Liver (tissue), 9 donors: Measurements from ENCODE around the gene CNGA3. TPM values are rescaled to one million over a fixed set of nuclear protein-coding genes. Genes with fewer than 3 reads are reported as not detected.

Experiments used
- DNase-seq: peaks from one replicate; pipeline ENCODE4 v3.0.0-alpha.2; 2017; ENCODE audit warnings: low spot score
- H3K27ac ChIP-seq, 2 donors: one replicate each; pipeline ENCODE4 v1.7.0; 2013; ENCODE audit warnings: inconsistent platforms in 2 of 2, low read length in 2 of 2, control low read depth in 1 of 2, low read depth in 1 of 2, mild to moderate bottlenecking in 1 of 2
- H3K27me3 ChIP-seq, 4 donors: one replicate each; pipeline versions ENCODE4 v1.6.1 to v1.7.0; 2013; ENCODE audit warnings: low read length in 3 of 4, inconsistent platforms in 1 of 4, mild to moderate bottlenecking in 1 of 4, moderate library complexity in 1 of 4; ENCODE audit not compliant: control insufficient read depth in 4 of 4, insufficient read depth in 4 of 4
- H3K36me3 ChIP-seq, 4 donors: one replicate each; pipeline versions ENCODE4 v1.6.1 to v1.7.0; 2013; ENCODE audit warnings: low read length in 3 of 4, mild to moderate bottlenecking in 3 of 4, low read depth in 1 of 4, moderate library complexity in 1 of 4; ENCODE audit not compliant: control insufficient read depth in 4 of 4, insufficient read depth in 3 of 4
- H3K4me1 ChIP-seq, 4 donors: one replicate each; pipeline versions ENCODE4 v1.6.1 to v1.7.0; 2013; ENCODE audit warnings: low read length in 3 of 4, mild to moderate bottlenecking in 3 of 4, moderate library complexity in 1 of 4; ENCODE audit not compliant: control insufficient read depth in 4 of 4, insufficient read depth in 4 of 4
- H3K4me3 ChIP-seq, 3 donors: one replicate each; pipeline versions ENCODE4 v1.6.1 to v1.7.0; 2013; ENCODE audit warnings: low read length in 3 of 3, control low read depth in 1 of 3, low read depth in 1 of 3, mild to moderate bottlenecking in 1 of 3
- H3K9ac ChIP-seq, 2 donors: one replicate each; pipeline ENCODE4 v1.7.0; 2013; ENCODE audit warnings: low read length in 2 of 2, mild to moderate bottlenecking in 2 of 2, moderate library complexity in 2 of 2, control low read depth in 1 of 2, low read depth in 1 of 2
- H3K9me3 ChIP-seq, 4 donors: one replicate each; pipeline versions ENCODE4 v1.6.1 to v1.7.0; 2013; ENCODE audit warnings: low read length in 3 of 4; ENCODE audit not compliant: control insufficient read depth in 4 of 4
- ATF3 ChIP-seq: IDR thresholded peaks from 2 replicates; pipeline ENCODE4 v1.6.1; 2016; ENCODE audit warnings: antibody characterized with exemption
- CTCF ChIP-seq: fragments of 150-350 bp; IDR thresholded peaks from 2 replicates; pipeline ENCODE4 v1.5.1; 2017; ENCODE audit warnings: improper control_type of control experiment, low read depth, low read length; ENCODE audit not compliant: missing input control
- EGR1 ChIP-seq, 2 donors: IDR thresholded peaks; 2 replicates each; pipeline ENCODE4 v1.6.1; 2016 to 2018; ENCODE audit warnings: antibody characterized with exemption in 2 of 2, low read depth in 2 of 2
- FOXA1 ChIP-seq: IDR thresholded peaks from 2 replicates; pipeline ENCODE4 v1.6.1; 2016; ENCODE audit warnings: antibody characterized with exemption
- FOXA2 ChIP-seq: IDR thresholded peaks from 2 replicates; pipeline ENCODE4 v1.6.1; 2016; ENCODE audit warnings: antibody characterized with exemption
- GABPA ChIP-seq, 2 donors: IDR thresholded peaks in 1 of 2; conservative IDR thresholded peaks in 1 of 2; 2 replicates each; pipeline ENCODE4 v1.6.1; 2016; ENCODE audit warnings: antibody characterized with exemption in 2 of 2, mild to moderate bottlenecking in 1 of 2, moderate library complexity in 1 of 2
- HNF4A ChIP-seq, 2 donors: conservative IDR thresholded peaks; 2 replicates each; pipeline ENCODE4 v1.6.1; 2016; ENCODE audit warnings: antibody characterized with exemption in 2 of 2, mild to moderate bottlenecking in 2 of 2
- HNF4G ChIP-seq: IDR thresholded peaks from 2 replicates; pipeline ENCODE4 v1.6.1; 2016; ENCODE audit warnings: antibody characterized with exemption
- JUND ChIP-seq, 2 donors: IDR thresholded peaks; 2 replicates each; pipeline ENCODE4 v1.6.1; 2016; ENCODE audit warnings: antibody characterized with exemption in 2 of 2
- MAX ChIP-seq: IDR thresholded peaks from 2 replicates; pipeline ENCODE4 v1.6.1; 2016; ENCODE audit warnings: antibody characterized with exemption
- NR2F2 ChIP-seq: IDR thresholded peaks from 2 replicates; pipeline ENCODE4 v1.6.1; 2016; ENCODE audit warnings: antibody characterized with exemption
- RAD21 ChIP-seq, 2 donors: IDR thresholded peaks; 2 replicates each; pipeline ENCODE4 v1.6.1; 2016; ENCODE audit warnings: antibody characterized with exemption in 2 of 2, mild to moderate bottlenecking in 2 of 2
- REST ChIP-seq: IDR thresholded peaks from 2 replicates; pipeline ENCODE4 v1.6.1; 2016; ENCODE audit warnings: antibody characterized with exemption, mild to moderate bottlenecking
- RXRA ChIP-seq, 2 donors: IDR thresholded peaks; 2 replicates each; pipeline ENCODE4 v1.6.1; 2017 to 2018; ENCODE audit warnings: antibody characterized with exemption in 2 of 2, mild to moderate bottlenecking in 1 of 2
- SP1 ChIP-seq: IDR thresholded peaks from 2 replicates; pipeline ENCODE4 v1.6.1; 2018; ENCODE audit warnings: antibody characterized with exemption, mild to moderate bottlenecking
- TAF1 ChIP-seq: conservative IDR thresholded peaks from 2 replicates; pipeline ENCODE4 v1.6.1; 2016; ENCODE audit warnings: antibody characterized with exemption, mild to moderate bottlenecking
- YY1 ChIP-seq: IDR thresholded peaks from 2 replicates; pipeline ENCODE4 v1.6.1; 2016; ENCODE audit warnings: antibody characterized with exemption, mild to moderate bottlenecking
- ZBTB33 ChIP-seq: IDR thresholded peaks from 2 replicates; pipeline ENCODE4 v1.6.1; 2016; ENCODE audit warnings: antibody characterized with exemption
- WGBS: extraction: QIAGEN DNeasy Blood & Tissue Kit; methylation state at CpG from one replicate; pipeline ENCODE4 v1.1.7; 2013; 5-methylcytosine and 5-hydroxymethylcytosine counted together
- polyA plus RNA-seq, 2 donors: library from polyadenylated mRNA; stranded (reverse) in 1 of 2; unstranded in 1 of 2; fragments of 200-250 nt in 1 of 2; fragments of >200 nt in 1 of 2; fragmentation: Nextera tagmentation in 1 of 2; extraction: Ambion mirVana in 1 of 2; gene quantifications; one replicate each; pipeline versions ENCODE4 v1.2.1 to v1.2.3, GENCODE V29; 2013 to 2015
- total RNA-seq, 2 donors: library from RNA; depleted of rRNA; stranded (reverse); fragments of >200 nt; gene quantifications; one replicate each; pipeline ENCODE4 v1.2.3, GENCODE V29; 2014
- donor health status: healthy.
- donor health status: healthy.
- donor health status: healthy.
- donor health status: healthy.
- donor health status: healthy.

Gene CNGA3
- total and polyA plus RNA-seq, 4 donors, result not detected

- TF ChIP-seq CTCF (no peak), EGR1 (IDR thresholded peaks at IDR 0.05; ENCODE audit: low read depth in 2 of 2) (no peak), HNF4A (conservative IDR thresholded peaks at IDR 0.05) (no peak), ZBTB33 (no peak), MAX (no peak), RXRA (IDR thresholded peaks at IDR 0.05) (no peak)
These were observed 37.7 kb upstream of the CNGA3 start (continued) for GRCh38 chr2:98308532-98308931.

- Histone ChIP-seq H3K9me3 (no peaks in the 10 kb centered on the region), H3K27me3 (no peaks in the 10 kb centered on the region), H3K27ac (no peak overlapping the region), H3K9ac (no peak overlapping the region), H3K4me1 (no peaks in the 10 kb centered on the region), H3K36me3 (no peaks in the 10 kb centered on the region), H3K4me3 (no peak overlapping the region)
- TF ChIP-seq JUND (IDR thresholded peaks at IDR 0.05) (no peak), CTCF (no peak), FOXA2 (no peak), REST (no peak), SP1 (no peak), ZBTB33 (no peak), GABPA (IDR thresholded peaks at IDR 0.05 in 1 of 2, conservative IDR thresholded peaks at IDR 0.05 in 1 of 2) (no peak), HNF4G (no peak), RXRA (IDR thresholded peaks at IDR 0.05) (no peak), HNF4A (conservative IDR thresholded peaks at IDR 0.05) (no peak), NR2F2 (no peak), FOXA1 (no peak), EGR1 (IDR thresholded peaks at IDR 0.05; ENCODE audit: low read depth in 2 of 2) (no peak), MAX (no peak), YY1 (no peak), TAF1 (no peak), RAD21 (IDR thresholded peaks at IDR 0.05) (no peak), ATF3 (no peak)
- DNase-seq, result no peak
- 89% methylated on average over 11 of the region's 11 CpGs for WGBS
These were observed 36.7 kb upstream of the CNGA3 start for GRCh38 chr2:98309580-98309979.
